PC-3 (cell line): Measurements from ENCODE around the gene CPT1C.

Experiments used
- EZH2 ChIP-seq: fragments of 300-600 bp; sonication (generic); IDR thresholded peaks from one replicate; pipeline ENCODE4 v1.6.1; 2017; ENCODE audit warnings: antibody characterized with exemption, mild to moderate bottlenecking, low read length; ENCODE audit not compliant: unreplicated experiment
- TF ChIP-seq, protein P1 (sequence below): fragments of 300-600 bp; sonication (generic); conservative IDR thresholded peaks from 2 replicates; pipeline ENCODE4 v1.5.1; 2017; ENCODE audit warnings: antibody characterized with exemption, low read depth, mild to moderate bottlenecking, low read length

DNA sequence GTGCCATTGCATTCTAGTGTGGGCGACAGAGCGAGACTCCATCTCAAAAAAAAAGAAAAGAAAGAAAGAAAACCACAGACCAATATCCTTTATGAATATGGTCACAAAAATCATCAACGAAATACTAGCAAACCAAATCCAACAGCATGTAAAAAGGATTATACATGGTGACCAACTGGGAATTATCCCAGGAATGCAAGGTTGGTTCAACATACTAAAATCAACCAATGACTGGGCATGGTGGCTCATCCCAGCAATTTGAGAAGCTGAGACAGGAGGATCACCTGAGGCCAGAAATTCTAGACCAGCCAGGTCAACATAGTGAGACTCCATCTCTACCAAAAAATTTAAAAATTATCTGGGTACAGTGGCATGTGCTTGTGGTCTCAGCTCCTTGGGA lies 65.0 kb downstream of the CPT1C start:
- TF ChIP-seq EZH2 = no peak
- TF ChIP-seq, protein P1, sequence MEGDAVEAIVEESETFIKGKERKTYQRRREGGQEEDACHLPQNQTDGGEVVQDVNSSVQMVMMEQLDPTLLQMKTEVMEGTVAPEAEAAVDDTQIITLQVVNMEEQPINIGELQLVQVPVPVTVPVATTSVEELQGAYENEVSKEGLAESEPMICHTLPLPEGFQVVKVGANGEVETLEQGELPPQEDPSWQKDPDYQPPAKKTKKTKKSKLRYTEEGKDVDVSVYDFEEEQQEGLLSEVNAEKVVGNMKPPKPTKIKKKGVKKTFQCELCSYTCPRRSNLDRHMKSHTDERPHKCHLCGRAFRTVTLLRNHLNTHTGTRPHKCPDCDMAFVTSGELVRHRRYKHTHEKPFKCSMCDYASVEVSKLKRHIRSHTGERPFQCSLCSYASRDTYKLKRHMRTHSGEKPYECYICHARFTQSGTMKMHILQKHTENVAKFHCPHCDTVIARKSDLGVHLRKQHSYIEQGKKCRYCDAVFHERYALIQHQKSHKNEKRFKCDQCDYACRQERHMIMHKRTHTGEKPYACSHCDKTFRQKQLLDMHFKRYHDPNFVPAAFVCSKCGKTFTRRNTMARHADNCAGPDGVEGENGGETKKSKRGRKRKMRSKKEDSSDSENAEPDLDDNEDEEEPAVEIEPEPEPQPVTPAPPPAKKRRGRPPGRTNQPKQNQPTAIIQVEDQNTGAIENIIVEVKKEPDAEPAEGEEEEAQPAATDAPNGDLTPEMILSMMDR = no peak
